ENCODE measurements around the gene ACAD10. TPM values are rescaled to one million over a fixed set of nuclear protein-coding genes. Genes with fewer than 3 reads are reported as not detected.

The ACAD10 gene
- total and polyA plus RNA-seq, 10 of the 15 experiments (the other 5 are each of a cell fraction or from before 2014, with no cell fraction given): 2.9 to 21.9 (median 17.5) TPM

DNA sequence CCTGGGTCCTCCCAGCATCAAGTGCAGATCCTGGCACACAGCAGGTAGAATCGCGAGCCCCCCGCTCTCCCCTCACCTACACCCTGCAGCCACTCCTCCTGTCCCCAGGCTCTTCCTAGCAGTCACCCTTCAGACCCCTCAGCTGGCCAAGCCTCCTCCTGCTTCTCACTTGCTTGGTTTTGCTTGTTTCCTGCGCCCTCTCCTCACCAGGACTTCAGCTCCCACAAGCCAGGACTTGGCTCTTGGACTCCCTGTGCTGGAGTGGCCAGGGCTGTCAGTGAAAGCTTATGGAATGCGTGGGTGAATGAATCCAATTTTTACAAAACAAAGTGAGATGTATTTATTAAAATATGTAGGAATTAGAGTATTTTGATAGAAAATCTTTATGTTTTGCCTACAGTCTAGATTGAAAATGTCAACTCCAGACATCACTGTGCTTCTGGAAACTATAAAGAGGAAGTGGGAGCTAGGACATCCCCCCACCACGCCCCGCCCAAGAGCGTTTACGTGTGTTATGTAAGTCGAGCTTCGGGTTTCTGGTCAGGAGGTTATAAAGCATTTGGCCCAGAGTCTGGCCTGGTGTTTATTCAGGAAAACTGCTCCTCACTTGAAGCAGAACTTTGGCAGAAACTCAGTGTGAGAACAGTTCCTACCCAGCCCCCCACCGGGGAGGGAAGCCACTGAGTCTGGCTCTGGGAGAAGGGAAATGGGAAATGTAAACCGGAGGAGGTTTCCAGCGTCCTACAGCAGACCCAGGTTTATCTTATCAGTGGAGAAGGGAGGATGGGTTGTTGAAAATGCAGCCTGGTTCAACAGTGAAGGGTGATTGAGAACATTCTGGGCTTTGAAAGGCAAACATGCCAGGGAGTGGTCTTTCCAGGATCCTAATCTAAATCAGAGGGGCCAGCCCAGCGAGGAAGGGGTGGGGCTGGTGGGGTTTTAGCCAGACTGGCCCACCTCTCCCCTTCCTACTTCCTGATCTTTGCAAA, 89.6 kb downstream of the ACAD10 start (continued):
- TF ChIP-seq, protein P1, sequence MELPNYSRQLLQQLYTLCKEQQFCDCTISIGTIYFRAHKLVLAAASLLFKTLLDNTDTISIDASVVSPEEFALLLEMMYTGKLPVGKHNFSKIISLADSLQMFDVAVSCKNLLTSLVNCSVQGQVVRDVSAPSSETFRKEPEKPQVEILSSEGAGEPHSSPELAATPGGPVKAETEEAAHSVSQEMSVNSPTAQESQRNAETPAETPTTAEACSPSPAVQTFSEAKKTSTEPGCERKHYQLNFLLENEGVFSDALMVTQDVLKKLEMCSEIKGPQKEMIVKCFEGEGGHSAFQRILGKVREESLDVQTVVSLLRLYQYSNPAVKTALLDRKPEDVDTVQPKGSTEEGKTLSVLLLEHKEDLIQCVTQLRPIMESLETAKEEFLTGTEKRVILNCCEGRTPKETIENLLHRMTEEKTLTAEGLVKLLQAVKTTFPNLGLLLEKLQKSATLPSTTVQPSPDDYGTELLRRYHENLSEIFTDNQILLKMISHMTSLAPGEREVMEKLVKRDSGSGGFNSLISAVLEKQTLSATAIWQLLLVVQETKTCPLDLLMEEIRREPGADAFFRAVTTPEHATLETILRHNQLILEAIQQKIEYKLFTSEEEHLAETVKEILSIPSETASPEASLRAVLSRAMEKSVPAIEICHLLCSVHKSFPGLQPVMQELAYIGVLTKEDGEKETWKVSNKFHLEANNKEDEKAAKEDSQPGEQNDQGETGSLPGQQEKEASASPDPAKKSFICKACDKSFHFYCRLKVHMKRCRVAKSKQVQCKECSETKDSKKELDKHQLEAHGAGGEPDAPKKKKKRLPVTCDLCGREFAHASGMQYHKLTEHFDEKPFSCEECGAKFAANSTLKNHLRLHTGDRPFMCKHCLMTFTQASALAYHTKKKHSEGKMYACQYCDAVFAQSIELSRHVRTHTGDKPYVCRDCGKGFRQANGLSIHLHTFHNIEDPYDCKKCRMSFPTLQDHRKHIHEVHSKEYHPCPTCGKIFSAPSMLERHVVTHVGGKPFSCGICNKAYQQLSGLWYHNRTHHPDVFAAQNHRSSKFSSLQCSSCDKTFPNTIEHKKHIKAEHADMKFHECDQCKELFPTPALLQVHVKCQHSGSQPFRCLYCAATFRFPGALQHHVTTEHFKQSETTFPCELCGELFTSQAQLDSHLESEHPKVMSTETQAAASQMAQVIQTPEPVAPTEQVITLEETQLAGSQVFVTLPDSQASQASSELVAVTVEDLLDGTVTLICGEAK (IDR thresholded peaks at IDR 0.05; ENCODE audit: borderline replicate concordance): no peak
- TF ChIP-seq ZNF207 (IDR thresholded peaks at IDR 0.05; ENCODE audit: borderline replicate concordance) (0 out of 2 replicates have a peak, but pooled peaks have one; percentile 27), POLR2AphosphoS5 (IDR thresholded peaks at IDR 0.05; ENCODE audit: low read length) (peak; percentile 70; the same call in 1 of the 2 replicates), RUNX3 (IDR thresholded peaks at IDR 0.05; ENCODE audit: low read length) (peak; percentile 58; the same call in 1 of the 2 replicates), MTA2 (IDR thresholded peaks at IDR 0.05; ENCODE audit: low read depth) (peak; percentile 45; the same call in 1 of the 2 replicates), TBL1XR1 (IDR thresholded peaks at IDR 0.05; ENCODE audit: low read depth, low read length) (peak; percentile 26; the same call in 1 of the 2 replicates), ETV6 (conservative IDR thresholded peaks at IDR 0.05 in 1 of 2, IDR thresholded peaks at IDR 0.05 in 1 of 2; ENCODE audit: borderline replicate concordance in 1 of 2, low read depth in 1 of 2) (0 out of 4 replicates have a peak, but pooled peaks of 1 of the 2 experiments have one; percentile 22), MXI1 (IDR thresholded peaks at IDR 0.05; ENCODE audit: low read depth, low read length) (peak; percentile 31; the same call in 1 of the 2 replicates), STAT3 (IDR thresholded peaks at IDR 0.05; ENCODE audit: low read depth, low read length) (no peak), CREM (IDR thresholded peaks at IDR 0.05; ENCODE audit: low read depth) (peak; percentile 66), YBX1 (IDR thresholded peaks at IDR 0.05) (no peak), IKZF1 (conservative IDR thresholded peaks at IDR 0.05) (peak; percentile 83), FOXK2 (IDR thresholded peaks at IDR 0.05) (no peak)
- TF ChIP-seq, protein P2, sequence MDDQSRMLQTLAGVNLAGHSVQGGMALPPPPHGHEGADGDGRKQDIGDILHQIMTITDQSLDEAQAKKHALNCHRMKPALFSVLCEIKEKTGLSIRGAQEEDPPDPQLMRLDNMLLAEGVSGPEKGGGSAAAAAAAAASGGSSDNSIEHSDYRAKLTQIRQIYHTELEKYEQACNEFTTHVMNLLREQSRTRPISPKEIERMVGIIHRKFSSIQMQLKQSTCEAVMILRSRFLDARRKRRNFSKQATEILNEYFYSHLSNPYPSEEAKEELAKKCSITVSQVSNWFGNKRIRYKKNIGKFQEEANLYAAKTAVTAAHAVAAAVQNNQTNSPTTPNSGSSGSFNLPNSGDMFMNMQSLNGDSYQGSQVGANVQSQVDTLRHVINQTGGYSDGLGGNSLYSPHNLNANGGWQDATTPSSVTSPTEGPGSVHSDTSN (IDR thresholded peaks at IDR 0.05; ENCODE audit: insufficient replicate concordance, low read depth, low read length): no peak
- TF ChIP-seq, protein P3, sequence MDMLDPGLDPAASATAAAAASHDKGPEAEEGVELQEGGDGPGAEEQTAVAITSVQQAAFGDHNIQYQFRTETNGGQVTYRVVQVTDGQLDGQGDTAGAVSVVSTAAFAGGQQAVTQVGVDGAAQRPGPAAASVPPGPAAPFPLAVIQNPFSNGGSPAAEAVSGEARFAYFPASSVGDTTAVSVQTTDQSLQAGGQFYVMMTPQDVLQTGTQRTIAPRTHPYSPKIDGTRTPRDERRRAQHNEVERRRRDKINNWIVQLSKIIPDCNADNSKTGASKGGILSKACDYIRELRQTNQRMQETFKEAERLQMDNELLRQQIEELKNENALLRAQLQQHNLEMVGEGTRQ (IDR thresholded peaks at IDR 0.05; ENCODE audit: borderline replicate concordance, low read depth, low read length): no peak
- TF ChIP-seq, protein P4, sequence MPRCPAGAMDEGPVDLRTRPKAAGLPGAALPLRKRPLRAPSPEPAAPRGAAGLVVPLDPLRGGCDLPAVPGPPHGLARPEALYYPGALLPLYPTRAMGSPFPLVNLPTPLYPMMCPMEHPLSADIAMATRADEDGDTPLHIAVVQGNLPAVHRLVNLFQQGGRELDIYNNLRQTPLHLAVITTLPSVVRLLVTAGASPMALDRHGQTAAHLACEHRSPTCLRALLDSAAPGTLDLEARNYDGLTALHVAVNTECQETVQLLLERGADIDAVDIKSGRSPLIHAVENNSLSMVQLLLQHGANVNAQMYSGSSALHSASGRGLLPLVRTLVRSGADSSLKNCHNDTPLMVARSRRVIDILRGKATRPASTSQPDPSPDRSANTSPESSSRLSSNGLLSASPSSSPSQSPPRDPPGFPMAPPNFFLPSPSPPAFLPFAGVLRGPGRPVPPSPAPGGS (IDR thresholded peaks at IDR 0.05; ENCODE audit: borderline replicate concordance, insufficient read depth, low read depth, low read length, poor library complexity, severe bottlenecking): no peak
- TF ChIP-seq, protein P5, sequence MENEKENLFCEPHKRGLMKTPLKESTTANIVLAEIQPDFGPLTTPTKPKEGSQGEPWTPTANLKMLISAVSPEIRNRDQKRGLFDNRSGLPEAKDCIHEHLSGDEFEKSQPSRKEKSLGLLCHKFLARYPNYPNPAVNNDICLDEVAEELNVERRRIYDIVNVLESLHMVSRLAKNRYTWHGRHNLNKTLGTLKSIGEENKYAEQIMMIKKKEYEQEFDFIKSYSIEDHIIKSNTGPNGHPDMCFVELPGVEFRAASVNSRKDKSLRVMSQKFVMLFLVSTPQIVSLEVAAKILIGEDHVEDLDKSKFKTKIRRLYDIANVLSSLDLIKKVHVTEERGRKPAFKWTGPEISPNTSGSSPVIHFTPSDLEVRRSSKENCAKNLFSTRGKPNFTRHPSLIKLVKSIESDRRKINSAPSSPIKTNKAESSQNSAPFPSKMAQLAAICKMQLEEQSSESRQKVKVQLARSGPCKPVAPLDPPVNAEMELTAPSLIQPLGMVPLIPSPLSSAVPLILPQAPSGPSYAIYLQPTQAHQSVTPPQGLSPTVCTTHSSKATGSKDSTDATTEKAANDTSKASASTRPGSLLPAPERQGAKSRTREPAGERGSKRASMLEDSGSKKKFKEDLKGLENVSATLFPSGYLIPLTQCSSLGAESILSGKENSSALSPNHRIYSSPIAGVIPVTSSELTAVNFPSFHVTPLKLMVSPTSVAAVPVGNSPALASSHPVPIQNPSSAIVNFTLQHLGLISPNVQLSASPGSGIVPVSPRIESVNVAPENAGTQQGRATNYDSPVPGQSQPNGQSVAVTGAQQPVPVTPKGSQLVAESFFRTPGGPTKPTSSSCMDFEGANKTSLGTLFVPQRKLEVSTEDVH (IDR thresholded peaks at IDR 0.05; ENCODE audit: low read depth, partially characterized antibody): no peak
